Mesenchymal stem cell (in vitro differentiated cells and primary cell): Measurements from ENCODE around the gene TMEM61.
A peak's percentile ranks its signal among the peaks of the same experiment; 100 is the strongest.

Experiments used
- DNase-seq: peaks from one replicate; pipeline ENCODE4 v3.0.0-alpha.2; 2013
- H2AFZ ChIP-seq: one replicate; pipeline ENCODE4 v1.6.1; 2013; ENCODE audit warnings: low read depth, mild to moderate bottlenecking, control low read depth, inconsistent platforms, low read length, moderate library complexity
- H2AK5ac ChIP-seq: 2 replicates; pipeline ENCODE4 v1.6.1; 2013; ENCODE audit warnings: low read length, moderate library complexity, mild to moderate bottlenecking, inconsistent platforms; ENCODE audit not compliant: severe bottlenecking
- H2BK120ac ChIP-seq: one replicate; pipeline ENCODE4 v1.6.1; 2013; ENCODE audit warnings: low read depth, mild to moderate bottlenecking, inconsistent platforms, low read length, moderate library complexity
- H2BK12ac ChIP-seq, 2 experiments: one replicate each; pipeline ENCODE4 v1.6.1; 2013; ENCODE audit warnings: inconsistent platforms in 2 of 2, low read length in 2 of 2, mild to moderate bottlenecking in 2 of 2, moderate library complexity in 2 of 2, control low read depth in 1 of 2
- H2BK15ac ChIP-seq: one replicate; pipeline ENCODE4 v1.6.1; 2013; ENCODE audit warnings: mild to moderate bottlenecking, low read depth, inconsistent platforms; ENCODE audit not compliant: poor library complexity, severe bottlenecking
- H2BK5ac ChIP-seq: 2 replicates; pipeline ENCODE4 v1.6.1; 2013; ENCODE audit warnings: low read depth, mild to moderate bottlenecking, low read length, control low read depth, inconsistent platforms; ENCODE audit not compliant: poor library complexity, severe bottlenecking
- H3K14ac ChIP-seq, 2 experiments: one replicate each; pipeline ENCODE4 v1.6.1; 2013; ENCODE audit warnings: inconsistent platforms in 2 of 2, low read length in 2 of 2, control low read depth in 1 of 2, mild to moderate bottlenecking in 1 of 2, moderate library complexity in 1 of 2
- H3K18ac ChIP-seq, 2 experiments: one replicate each; pipeline ENCODE4 v1.6.1; 2013; ENCODE audit warnings: inconsistent platforms in 2 of 2, low read length in 2 of 2, control low read depth in 1 of 2, low read depth in 1 of 2, mild to moderate bottlenecking in 1 of 2
- H3K23ac ChIP-seq, 2 experiments: one replicate each; pipeline ENCODE4 v1.6.1; 2013; ENCODE audit warnings: inconsistent platforms in 2 of 2, low read length in 2 of 2, mild to moderate bottlenecking in 2 of 2, moderate library complexity in 2 of 2, control low read depth in 1 of 2
- H3K27ac ChIP-seq: 2 replicates; pipeline ENCODE4 v1.5.1; 2013; ENCODE audit warnings: mild to moderate bottlenecking, moderate library complexity, low read length, control low read depth, inconsistent platforms; ENCODE audit not compliant: poor library complexity, severe bottlenecking
- H3K27me3 ChIP-seq, 2 experiments: 2 replicates each; pipeline versions ENCODE4 v1.6.1 to v1.7.0; 2013; ENCODE audit warnings: low read length in 2 of 2, mild to moderate bottlenecking in 2 of 2, moderate library complexity in 2 of 2, control low read depth in 1 of 2, inconsistent platforms in 1 of 2; ENCODE audit not compliant: control insufficient read depth in 1 of 2, insufficient read depth in 1 of 2
- H3K36me3 ChIP-seq, 2 experiments: 2 replicates each; pipeline versions ENCODE4 v1.6.1 to v1.7.0; 2013; ENCODE audit warnings: low read length in 2 of 2, control low read depth in 1 of 2, inconsistent platforms in 1 of 2, low read depth in 1 of 2, mild to moderate bottlenecking in 1 of 2; ENCODE audit not compliant: insufficient read depth in 2 of 2, control insufficient read depth in 1 of 2
- H3K4ac ChIP-seq, 2 experiments: one replicate each; pipeline ENCODE4 v1.6.1; 2013; ENCODE audit warnings: inconsistent platforms in 2 of 2, low read length in 2 of 2, mild to moderate bottlenecking in 2 of 2, moderate library complexity in 2 of 2, control low read depth in 1 of 2, low read depth in 1 of 2
- H3K4me1 ChIP-seq: 2 replicates; pipeline ENCODE4 v1.6.1; 2013; ENCODE audit warnings: low read depth, low read length, control low read depth; ENCODE audit not compliant: control insufficient read depth, insufficient read depth
- H3K4me2 ChIP-seq: 2 replicates; pipeline ENCODE4 v1.6.1; 2013; ENCODE audit warnings: low read length, mild to moderate bottlenecking, inconsistent platforms; ENCODE audit not compliant: poor library complexity, severe bottlenecking
- H3K4me3 ChIP-seq, 2 experiments: 2 replicates each; pipeline versions ENCODE4 v1.5.1 to v1.7.0; 2013; ENCODE audit warnings: low read length in 2 of 2, mild to moderate bottlenecking in 2 of 2, control low read depth in 1 of 2, low read depth in 1 of 2; ENCODE audit not compliant: insufficient read depth in 1 of 2
- H3K79me1 ChIP-seq: replicated peaks from 2 replicates; pipeline ENCODE4 v1.6.1; 2013; ENCODE audit warnings: mild to moderate bottlenecking, control low read depth, low read length, inconsistent platforms; ENCODE audit not compliant: poor library complexity, severe bottlenecking
- H3K9ac ChIP-seq: 2 replicates; pipeline ENCODE4 v1.7.0; 2013; ENCODE audit warnings: mild to moderate bottlenecking, low read length, moderate library complexity
- H3K9me3 ChIP-seq: 2 replicates; pipeline ENCODE4 v1.7.0; 2013; ENCODE audit warnings: mild to moderate bottlenecking, low read length; ENCODE audit not compliant: control insufficient read depth
- H4K8ac ChIP-seq: one replicate; pipeline ENCODE4 v1.6.1; 2013; ENCODE audit warnings: inconsistent platforms, mild to moderate bottlenecking, low read length, moderate library complexity
- H4K91ac ChIP-seq: one replicate; pipeline ENCODE4 v1.6.1; 2013; ENCODE audit warnings: mild to moderate bottlenecking, low read length, inconsistent platforms
- WGBS: methylation state at CpG from one replicate; pipeline ENCODE4 v1.1.7; 2013; ENCODE audit warnings: mixed read lengths; 5-methylcytosine and 5-hydroxymethylcytosine counted together

The TMEM61 gene

GRCh38 chr1:55001311-55001710 is 20.9 kb downstream of the TMEM61 start:
- Histone ChIP-seq H2BK120ac (no peak overlapping the region), H3K36me3 (no peaks in the 10 kb centered on the region), H3K4ac (no peak overlapping the region), H3K9me3 (no peaks in the 10 kb centered on the region), H2BK12ac (no peak overlapping the region), H2BK5ac (no peak overlapping the region), H3K4me1 (peaks cover 5% of the 10 kb centered on the region), H3K27me3 (peaks cover 23 to 61% of the 10 kb centered on the region in 2 experiments), H3K14ac (no peak overlapping the region), H2AK5ac (no peak overlapping the region), H3K79me1 (no peaks in the 10 kb centered on the region), H3K9ac (no peak overlapping the region), H4K8ac (no peak overlapping the region), H3K18ac (no peak overlapping the region), H3K27ac (no peak overlapping the region), H2BK15ac (no peak overlapping the region), H3K4me2 (no peak overlapping the region), H3K4me3 (no peak overlapping the region), H2AFZ (no peak overlapping the region), H3K23ac (no peak overlapping the region), H4K91ac (no peak overlapping the region)
- DNase-seq = no peak
- WGBS = 93% methylated on average over 4 of the region's 4 CpGs

- Histone ChIP-seq H3K18ac (no peak overlapping the region), H3K4me3 (no peak overlapping the region), H2BK15ac (no peak overlapping the region), H4K91ac (no peak overlapping the region), H3K27ac (no peak overlapping the region), H2AK5ac (no peak overlapping the region), H3K23ac (no peak overlapping the region), H3K79me1 (no peaks in the 10 kb centered on the region), H3K4me1 (peaks cover 5% of the 10 kb centered on the region), H3K27me3 (peaks cover 22 to 51% of the 10 kb centered on the region in 2 experiments), H2BK5ac (no peak overlapping the region), H3K9me3 (no peaks in the 10 kb centered on the region), H3K4ac (no peak overlapping the region), H2AFZ (no peak overlapping the region), H2BK12ac (no peak overlapping the region), H4K8ac (no peak overlapping the region), H2BK120ac (no peak overlapping the region), H3K4me2 (no peak overlapping the region), H3K36me3 (no peaks in the 10 kb centered on the region), H3K14ac (no peak overlapping the region), H3K9ac (no peak overlapping the region)
- DNase-seq = no peak
- WGBS = 72% methylated on average over 2 of the region's 2 CpGs
These were observed 22.3 kb downstream of the TMEM61 start for GRCh38 chr1:55002686-55003085.

- Histone ChIP-seq H4K91ac (no peak overlapping the region), H2BK120ac (no peak overlapping the region), H3K27ac (no peak overlapping the region), H3K14ac (no peak overlapping the region), H3K9me3 (no peaks in the 10 kb centered on the region), H3K27me3 (peaks cover 5 to 23% of the 10 kb centered on the region in 2 experiments), H3K18ac (no peak overlapping the region), H3K4me2 (no peak overlapping the region), H2AFZ (no peak overlapping the region), H2BK15ac (no peak overlapping the region), H3K4ac (no peak overlapping the region), H2BK12ac (no peak overlapping the region), H2AK5ac (no peak overlapping the region), H3K79me1 (no peaks in the 10 kb centered on the region), H3K4me1 (peaks cover 8% of the 10 kb centered on the region), H3K36me3 (no peaks in the 10 kb centered on the region), H4K8ac (no peak overlapping the region), H2BK5ac (no peak overlapping the region), H3K9ac (no peak overlapping the region), H3K23ac (no peak overlapping the region), H3K4me3 (no peak overlapping the region)
- 92% methylated on average over 9 of the region's 10 CpGs for WGBS
- no peak for DNase-seq
These were observed 25.1 kb downstream of the TMEM61 start for GRCh38 chr1:55005351-55006140.

- Histone ChIP-seq H3K23ac (no peak overlapping the region), H4K8ac (no peak overlapping the region), H3K4me3 (no peak overlapping the region), H2BK120ac (no peak overlapping the region), H3K79me1 (no peaks in the 10 kb centered on the region), H2BK5ac (no peak overlapping the region), H2BK15ac (peak overlapping the region; percentile 8), H2AFZ (no peak overlapping the region), H3K9ac (no peak overlapping the region), H3K4me2 (no peak overlapping the region), H3K9me3 (no peaks in the 10 kb centered on the region), H3K4ac (no peak overlapping the region), H2BK12ac (no peak overlapping the region), H2AK5ac (no peak overlapping the region), H3K27me3 (peaks cover 0 to 10% of the 10 kb centered on the region in 2 experiments), H3K36me3 (no peaks in the 10 kb centered on the region), H4K91ac (no peak overlapping the region), H3K14ac (no peak overlapping the region), H3K27ac (no peak overlapping the region), H3K4me1 (peaks cover 8% of the 10 kb centered on the region), H3K18ac (no peak overlapping the region)
- 96% methylated on average over 12 of the region's 12 CpGs for WGBS
- no peak for DNase-seq
These were observed 26.5 kb downstream of the TMEM61 start for GRCh38 chr1:55006931-55007330.
